ENCODE data around the gene NYNRIN. TPM values are rescaled to one million over a fixed set of nuclear protein-coding genes. Genes with fewer than 3 reads are reported as not detected.

Gene NYNRIN
- total RNA-seq, 1 experiment from 2014 or later = 25.1 TPM

DNA sequence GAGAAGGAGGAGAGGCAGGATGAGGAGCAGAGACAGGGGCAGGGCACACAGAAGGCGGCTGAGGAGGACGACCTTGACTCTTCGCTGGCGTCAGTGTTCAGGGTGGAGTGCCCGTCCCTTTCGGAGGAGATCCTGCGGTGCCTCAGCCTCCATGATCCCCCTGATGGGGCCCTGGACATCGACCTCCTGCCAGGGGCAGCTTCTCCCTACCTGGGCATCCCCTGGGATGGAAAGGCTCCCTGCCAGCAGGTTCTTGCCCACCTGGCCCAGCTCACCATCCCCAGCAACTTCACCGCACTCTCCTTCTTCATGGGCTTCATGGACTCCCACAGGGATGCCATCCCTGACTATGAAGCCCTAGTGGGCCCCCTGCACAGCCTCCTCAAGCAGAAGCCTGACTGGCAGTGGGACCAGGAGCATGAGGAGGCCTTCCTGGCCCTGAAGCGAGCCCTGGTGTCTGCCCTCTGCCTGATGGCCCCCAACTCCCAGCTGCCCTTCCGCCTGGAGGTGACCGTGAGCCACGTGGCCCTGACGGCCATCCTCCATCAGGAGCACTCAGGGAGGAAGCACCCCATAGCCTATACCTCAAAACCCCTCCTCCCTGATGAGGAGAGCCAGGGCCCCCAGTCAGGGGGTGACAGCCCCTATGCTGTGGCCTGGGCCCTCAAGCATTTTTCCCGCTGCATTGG is 16.1 kb downstream of the NYNRIN start:
- no peak for DNase-seq (ENCODE audit: low spot score)

DNA sequence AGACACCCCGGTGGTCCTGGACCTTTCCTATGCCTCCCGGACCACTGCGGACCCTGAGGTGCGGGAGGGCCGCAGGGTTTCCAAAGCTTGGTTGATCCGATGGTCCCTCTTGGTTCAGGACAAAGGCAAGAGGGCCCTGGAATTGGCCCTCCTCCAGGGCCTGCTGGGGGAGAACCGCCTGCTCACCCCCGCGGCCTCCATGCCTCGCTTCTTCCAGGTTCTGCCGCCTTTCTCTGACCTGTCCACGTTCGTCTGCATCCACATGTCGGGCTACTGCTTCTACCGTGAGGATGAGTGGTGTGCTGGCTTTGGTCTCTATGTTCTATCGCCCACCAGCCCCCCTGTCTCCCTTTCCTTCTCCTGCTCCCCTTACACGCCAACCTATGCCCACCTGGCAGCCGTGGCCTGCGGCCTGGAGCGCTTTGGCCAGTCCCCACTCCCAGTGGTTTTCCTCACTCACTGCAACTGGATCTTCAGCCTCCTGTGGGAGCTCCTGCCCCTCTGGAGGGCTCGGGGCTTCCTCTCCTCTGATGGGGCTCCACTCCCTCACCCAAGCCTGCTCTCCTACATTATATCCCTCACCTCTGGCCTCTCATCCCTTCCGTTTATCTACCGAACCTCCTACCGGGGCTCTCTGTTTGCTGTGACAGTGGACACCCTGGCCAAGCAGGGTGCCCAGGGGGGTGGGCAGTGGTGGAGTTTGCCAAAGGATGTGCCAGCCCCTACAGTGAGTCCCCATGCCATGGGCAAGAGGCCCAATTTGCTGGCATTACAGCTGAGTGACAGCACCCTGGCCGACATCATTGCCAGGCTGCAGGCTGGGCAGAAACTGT is 16.8 kb downstream of the NYNRIN start:
- DNase-seq (ENCODE audit: low spot score) = no peak

DNA sequence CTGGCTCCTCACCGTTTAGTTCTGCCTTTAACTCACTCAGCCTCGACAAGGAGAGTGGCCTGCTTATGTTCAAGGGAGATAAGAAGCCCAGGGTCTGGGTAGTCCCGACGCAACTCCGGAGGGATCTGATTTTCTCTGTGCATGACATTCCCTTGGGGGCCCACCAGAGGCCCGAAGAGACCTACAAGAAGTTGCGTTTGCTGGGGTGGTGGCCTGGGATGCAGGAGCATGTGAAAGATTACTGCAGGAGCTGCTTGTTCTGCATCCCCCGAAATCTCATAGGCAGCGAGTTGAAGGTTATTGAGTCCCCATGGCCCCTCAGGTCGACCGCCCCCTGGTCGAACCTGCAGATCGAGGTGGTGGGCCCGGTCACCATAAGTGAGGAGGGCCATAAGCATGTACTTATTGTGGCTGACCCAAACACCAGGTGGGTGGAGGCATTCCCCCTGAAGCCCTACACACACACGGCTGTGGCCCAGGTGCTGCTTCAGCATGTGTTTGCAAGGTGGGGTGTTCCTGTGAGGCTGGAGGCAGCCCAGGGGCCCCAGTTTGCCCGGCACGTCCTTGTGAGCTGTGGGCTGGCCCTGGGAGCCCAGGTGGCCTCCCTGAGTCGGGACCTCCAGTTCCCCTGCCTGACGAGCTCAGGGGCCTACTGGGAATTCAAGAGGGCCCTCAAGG is 17.6 kb downstream of the NYNRIN start:
- no peak for DNase-seq (ENCODE audit: low spot score)

DNA sequence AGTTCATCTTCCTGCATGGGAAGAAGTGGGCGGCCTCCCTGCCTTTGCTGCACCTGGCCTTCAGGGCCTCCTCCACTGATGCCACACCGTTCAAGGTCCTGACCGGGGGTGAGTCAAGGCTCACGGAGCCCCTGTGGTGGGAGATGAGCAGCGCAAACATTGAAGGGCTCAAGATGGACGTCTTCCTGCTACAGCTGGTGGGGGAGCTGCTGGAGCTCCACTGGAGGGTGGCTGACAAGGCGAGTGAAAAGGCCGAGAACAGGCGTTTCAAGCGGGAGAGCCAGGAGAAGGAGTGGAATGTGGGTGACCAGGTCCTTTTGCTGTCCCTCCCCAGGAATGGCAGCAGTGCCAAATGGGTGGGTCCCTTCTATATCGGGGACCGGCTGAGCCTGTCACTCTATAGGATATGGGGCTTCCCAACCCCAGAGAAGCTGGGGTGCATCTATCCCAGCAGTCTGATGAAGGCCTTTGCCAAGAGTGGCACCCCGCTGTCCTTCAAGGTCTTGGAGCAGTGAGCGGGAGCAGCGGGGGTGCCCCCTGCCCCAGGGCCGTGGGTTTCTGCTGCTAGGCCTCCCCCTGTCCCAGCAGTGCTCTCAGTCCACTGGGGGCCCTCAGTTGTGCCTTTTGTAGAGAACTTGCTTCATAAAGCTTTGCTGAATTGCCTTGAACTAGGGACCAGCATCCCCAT is 18.3 kb downstream of the NYNRIN start:
- no peak for DNase-seq (ENCODE audit: low spot score)

DNA sequence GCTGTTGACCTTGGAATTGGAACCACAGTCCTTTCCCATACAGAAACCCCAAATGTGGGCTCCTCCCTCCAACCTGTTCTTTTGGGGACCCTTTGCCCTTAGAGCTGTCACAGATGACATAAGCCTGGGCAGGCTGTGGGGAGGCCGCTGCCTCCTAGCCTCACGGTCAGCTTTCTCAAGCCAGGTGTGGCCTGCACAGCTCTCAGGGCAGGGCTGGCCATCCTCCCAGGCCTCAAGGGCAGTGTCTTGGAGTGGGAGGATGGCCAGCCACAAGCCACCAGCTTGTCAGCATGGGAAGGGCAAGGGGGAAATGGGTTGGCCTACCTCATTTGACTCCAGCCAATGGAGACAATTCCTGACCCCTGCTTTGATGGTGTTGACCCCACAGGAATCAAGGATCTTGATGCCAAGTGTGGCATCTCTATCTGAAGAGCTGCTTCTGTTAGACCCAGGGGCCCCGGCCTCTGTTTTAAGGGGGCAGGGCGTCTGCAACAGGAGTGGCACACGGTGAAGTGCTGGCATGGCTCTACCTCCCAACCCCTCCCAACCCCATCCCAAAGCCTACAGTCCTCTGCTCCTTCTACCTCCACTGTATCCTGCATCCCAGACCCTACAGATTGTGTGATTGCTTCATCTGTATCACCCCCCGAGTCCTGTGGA is 19.2 kb downstream of the NYNRIN start:
- no peak for DNase-seq (ENCODE audit: low spot score)

DNA sequence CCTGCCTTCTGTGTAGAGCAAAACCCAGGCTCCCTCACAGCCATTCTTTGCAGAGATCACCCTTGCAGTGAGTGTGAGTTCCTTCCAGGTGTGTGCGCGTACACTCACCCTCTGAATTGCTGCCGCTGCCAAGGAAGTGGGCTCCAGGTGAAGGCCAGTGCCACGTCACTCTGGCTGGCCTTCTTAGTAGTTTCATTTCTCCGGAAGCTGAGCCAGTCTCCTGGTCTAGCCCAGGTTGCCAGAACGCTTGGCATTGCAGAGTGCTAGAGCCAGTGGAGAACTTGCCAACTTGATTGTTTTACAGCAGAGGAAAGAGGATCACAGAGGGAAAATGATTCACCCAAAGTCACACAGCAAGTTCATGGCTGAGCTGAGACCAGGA is 19.7 kb downstream of the NYNRIN start:
- DNase-seq (ENCODE audit: low spot score) = peak; percentile 63

DNA sequence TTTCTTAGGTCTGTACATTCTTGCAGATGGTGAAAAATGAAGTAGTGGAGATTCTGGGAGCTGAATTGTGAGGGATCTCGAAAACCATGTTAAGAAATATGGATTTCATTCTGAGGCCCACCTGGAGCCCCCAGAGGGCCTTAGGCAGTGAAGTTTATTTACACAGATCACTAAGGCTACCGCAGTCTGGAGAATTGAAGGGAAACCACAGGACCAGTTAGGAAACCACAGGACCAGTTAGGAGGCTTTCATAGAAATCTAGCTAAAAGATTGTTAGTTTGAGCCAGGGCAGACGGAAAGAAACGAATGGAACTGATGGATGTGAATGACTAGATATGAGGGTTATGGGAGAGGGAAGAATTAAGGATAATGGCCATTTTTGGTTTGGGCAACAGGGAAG is 23.5 kb downstream of the NYNRIN start:
- DNase-seq (ENCODE audit: low spot score) = no peak

DNA sequence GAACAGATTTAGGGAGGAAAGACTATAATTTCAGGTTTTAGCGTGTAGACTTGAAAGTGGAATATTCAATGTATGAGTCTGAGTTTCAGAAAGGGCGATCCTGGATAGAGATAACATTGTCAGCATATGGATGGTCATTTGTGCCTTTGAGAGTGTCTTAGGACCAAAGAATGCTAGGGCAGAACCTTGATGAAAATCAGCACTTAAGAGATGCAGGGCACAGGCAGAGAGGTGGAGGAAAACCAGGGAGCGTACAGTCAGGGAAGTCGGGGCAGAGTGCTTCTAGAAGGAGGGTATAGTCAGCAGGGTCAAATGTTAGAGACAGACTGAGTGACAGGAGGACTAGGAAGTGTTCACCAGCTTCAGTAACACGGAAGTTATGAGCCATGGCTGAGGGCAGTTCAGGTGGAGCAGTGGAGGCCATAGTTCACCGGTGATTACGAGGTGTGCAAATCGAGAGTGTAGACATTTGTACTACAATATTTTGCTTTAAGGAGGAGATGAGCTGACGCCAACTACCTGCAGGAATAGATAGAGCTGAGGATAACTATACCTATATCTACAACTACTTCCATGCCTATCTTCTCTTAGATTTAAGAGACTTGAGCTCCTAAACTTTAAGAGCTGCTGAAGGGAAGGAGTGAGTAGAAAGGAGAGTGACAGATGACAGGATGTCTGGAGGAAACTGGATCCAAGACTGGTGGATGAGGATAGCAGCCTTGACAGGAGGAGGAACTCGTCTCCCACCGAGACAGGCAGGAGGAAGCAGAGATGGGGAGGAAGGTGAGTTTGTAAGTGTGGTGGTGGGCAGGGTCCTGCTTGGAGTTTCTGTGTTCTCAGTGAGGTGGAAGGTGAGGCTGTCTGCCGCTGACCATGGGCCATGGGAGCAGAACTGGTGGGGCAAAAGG is 24.1 kb downstream of the NYNRIN start:
- DNase-seq (ENCODE audit: low spot score) = peak; percentile 63

DNA sequence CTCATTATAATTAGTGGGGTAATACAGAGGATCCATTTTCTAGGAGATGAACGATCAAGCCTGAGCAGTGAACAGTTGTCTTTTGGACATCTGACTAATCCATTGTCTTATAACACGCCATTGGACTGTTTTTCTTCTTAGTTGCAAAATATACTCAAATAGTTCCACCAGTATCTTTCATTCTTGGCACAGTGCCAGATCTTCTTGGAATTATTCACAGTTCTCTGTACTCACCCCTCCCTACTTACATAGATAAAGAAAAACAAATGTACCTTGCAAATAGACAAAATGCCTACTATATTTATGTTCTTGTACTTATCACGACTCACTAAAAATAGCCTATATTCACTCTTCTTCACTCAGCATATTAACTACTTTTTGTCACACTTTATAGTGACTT is 26.9 kb downstream of the NYNRIN start:
- no peak for DNase-seq (ENCODE audit: low spot score)

DNA sequence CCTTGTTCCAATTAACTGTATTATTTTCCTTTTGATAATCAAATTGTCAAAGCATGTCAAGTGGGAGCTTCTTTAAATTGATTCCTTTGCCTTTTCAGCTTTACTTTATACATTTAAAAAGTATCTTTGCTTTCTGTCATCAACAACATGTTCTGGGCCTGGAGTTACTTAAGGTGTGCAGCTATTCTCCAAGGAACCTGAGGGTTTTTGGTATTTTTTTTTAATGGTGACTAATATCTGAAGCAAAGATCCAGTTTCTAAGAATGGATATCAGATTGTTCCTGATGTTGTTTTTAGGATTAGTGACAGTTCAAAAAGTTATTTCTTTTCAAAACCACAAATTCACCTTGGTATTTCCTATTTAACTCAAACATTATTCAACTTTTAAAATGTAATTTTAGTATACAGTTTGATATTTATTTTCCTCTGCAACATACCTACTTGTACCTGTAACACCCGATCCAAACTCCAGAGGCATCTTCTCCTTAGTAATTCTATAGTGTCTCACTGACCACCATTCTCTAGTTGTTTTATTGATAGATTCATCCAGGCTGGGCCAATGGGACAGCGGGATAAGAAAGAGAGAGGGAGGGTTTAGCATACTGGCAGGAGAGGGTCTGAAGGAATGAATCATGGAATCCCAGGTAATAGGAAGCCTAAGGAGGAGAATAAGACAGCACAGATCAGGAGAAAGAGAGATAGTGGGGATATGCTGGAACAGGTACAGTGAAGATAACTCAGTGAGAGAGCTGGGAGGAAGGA is 27.5 kb downstream of the NYNRIN start:
- no peak for DNase-seq (ENCODE audit: low spot score)

DNA sequence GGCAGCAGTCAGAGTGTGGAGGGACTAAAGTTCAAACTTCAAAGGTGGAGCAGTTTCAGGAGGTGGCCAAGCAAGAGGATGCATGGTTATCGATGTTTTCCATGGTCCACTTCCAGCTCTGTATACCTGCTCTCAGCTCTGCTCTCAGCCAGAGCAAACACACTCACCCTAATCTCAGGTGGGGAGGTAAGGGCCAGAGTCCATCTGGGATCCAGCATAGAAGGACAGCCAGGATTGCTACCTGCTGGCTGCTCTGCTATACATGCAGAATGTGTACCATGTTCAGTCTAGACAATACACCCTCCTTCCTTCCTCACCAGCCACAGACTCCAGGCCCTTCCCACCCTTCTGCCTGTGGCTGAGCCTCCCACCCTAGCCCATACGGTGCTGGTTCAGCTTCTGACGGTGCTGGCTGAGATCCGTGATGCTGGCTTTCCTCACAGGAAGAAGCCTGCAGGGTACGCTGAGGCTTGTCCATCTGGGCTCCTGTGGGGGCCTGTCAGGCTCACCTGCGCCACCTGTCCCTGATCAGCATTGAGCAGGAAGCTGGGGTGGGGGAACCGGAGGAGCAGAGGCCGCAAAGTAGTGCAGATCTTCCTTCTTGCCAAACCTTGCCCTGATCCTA is 28.2 kb downstream of the NYNRIN start:
- DNase-seq (ENCODE audit: low spot score) = peak; percentile 54

DNA sequence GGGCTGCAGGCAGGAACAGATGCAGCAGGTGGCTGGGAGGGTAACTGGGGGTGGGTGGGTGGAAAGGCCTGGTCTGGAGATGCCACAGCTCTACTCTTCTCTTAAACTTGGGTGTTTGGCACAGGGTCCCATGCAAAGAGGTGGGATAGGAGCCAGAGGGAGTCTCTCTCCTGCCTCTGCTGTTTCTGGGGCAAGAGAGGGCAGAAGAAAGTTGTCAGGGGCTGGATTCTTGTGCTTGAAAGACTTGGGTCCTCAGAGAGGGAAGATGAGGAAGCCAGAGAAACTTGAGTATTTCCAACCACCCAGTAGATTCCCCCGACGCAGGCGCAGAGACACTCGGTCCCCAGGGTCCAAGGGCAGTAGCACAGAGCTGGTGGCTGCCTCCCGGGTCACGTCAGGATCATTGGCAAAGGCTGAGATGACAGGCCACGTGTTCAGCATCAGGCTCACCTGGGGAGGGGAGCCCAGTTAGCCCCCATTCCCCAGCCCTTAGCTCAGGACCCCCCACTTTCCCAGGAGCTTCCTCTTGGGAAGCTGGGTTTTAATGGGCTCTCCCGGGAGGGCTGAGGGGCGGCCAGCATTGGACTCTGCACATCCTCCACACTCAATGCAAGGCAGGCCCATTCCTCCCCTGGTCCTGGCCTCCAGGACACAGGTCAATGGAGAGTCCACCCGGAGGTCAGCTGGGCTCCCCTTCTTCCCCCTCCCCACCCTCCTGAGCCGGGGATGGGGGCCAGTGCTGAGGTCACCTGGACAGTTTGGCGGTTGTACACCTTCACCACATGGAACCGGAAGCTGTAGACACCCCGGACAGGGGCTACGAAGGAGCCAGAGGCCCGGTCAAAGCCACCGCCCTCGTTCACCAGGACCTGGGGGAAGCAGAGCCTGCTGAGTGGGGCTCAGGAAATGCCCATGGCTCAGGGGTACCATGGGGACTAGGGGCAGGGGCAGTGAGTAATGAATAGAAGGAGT is 29.0 kb downstream of the NYNRIN start:
- DNase-seq (ENCODE audit: low spot score) = no peak

DNA sequence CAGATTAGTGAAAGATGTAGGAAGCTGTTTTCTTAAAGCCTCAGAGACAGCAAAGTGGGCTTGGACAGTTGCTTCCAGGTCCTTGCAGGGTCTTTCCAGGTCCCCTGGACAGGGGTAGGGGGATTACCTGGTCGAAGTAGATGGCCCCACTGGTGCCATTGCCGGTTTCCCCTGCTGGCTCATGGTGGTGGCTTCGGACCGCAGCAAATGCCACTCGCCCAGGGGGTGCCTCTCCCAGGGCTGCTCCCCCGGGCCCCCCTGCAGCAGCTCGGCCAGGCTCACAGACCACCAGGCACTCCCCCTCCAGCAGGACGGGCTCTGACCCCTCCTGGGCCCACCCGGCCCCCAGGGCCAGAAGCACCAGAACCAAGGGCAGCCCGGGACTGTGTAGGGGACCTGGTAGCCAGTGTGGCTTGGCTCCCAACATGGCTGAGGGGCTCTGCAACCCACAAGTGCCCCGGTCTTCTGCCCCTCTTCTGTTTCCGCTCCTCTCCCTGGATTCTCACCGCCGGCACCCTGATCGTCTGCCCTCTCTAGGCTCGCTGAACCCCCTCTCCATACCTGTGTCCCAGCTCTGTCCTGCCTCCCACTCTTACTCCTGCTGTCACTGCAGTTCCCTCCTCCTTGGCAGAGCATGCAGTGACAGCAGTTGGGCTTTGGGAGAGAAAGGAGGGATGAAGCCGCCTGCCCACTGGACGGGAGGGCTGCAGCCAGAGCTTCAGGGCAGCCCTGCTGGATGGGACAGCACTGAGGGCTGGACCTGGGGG is 30.0 kb downstream of the NYNRIN start:
- no peak for DNase-seq (ENCODE audit: low spot score)

DNA sequence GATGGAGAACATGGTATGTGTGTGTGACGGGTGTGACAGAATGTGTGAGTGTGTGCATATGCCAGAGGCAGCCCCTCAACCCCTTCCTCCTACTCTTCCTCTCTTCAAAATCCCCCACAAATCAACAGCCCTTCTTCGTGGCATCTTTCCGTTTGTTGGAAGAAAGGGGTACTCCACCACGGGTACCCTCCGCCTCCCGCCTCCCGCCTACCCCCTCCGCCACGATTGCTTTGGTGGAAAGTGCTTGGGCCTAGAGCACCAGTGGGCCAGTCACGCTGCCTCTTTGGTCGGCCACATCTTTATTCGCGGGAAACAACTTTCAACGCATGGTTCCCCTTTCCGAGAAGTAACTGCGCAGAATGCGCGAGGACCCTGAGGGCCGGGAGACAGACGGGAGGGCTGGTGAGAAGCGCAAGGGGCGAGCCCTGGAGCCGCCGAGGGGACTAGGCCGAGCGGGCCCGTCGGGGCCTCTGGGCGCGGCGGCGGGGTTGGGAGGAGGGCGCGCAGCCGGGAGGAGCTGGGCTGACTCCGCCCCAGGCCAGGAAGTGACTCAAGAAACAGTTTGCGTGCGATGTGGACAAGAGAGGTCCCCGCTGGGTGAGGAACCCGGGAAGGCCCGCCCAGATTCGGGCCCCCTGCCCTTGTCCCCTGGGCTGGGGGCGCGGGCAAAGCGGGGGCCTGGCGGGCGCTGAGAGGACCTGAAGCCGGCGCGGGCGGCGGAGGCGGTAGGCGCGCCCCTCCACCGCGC is 30.8 kb downstream of the NYNRIN start, which contains the start of the genes CBLN3 and KHNYN:
Gene CBLN3, minus strand, starts transcription at position 274 of the 748 bp plus-strand sequence. CDS start 614 bp downstream, outside the sequence.
Gene KHNYN, plus strand, starts transcription at position 560 of the 748 bp plus-strand sequence. CDS start 777 bp downstream, outside the sequence.
- DNase-seq (ENCODE audit: low spot score) = peak; percentile 71

DNA sequence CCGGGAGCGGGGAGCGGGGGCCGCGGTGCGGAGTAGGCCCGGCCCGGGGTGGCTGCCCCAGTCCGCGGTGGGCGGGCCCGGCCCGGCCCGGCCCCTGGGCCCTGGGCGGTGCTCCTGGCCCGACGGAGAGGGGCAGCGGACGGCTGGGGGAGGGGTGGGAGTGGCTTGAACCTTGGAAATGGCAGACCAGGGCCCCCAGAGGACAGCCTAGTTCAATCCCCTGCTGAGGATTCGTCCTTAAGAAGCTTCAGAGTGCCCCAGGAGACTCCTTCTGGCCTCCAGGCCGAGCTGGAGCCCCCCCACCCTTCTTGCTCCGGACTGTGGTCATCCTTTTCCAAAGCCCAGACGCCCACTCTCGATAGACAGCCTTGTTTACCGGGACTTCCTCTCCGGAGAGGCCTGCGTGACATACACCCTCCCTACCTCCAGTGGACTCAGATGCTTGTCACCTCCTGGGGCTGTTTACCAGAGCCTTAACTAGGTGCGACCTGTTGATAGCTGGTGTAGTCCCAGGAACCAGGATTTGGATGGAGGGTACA is 31.4 kb downstream of the NYNRIN start:
- peak; percentile 38 for DNase-seq (ENCODE audit: low spot score)

Data from HT-29 (cell line).